HepG2 (cell line): Measurements from ENCODE around the gene DGUOK. TPM values are rescaled to one million over a fixed set of nuclear protein-coding genes. Genes with fewer than 3 reads are reported as not detected.
A peak's percentile ranks its signal among the peaks of the same experiment; 100 is the strongest.

ENCODE experiments used
- ATF7 ChIP-seq, 2 experiments: fragments of 450-650 bp in 1 of 2; sonication (generic) in 1 of 2; formaldehyde crosslinking in 1 of 2; IDR thresholded peaks; 2 replicates each; pipeline versions ENCODE4 v1.4.0 to v1.6.1; 2016 to 2020; ENCODE audit warnings: antibody characterized with exemption in 1 of 2, mild to moderate bottlenecking in 1 of 2, missing genetic modification reagents in 1 of 2
- EEA1 ChIP-seq: sonication (generic); formaldehyde crosslinking; IDR thresholded peaks from 2 replicates; pipeline ENCODE4 v1.5.1; 2020; ENCODE audit warnings: mild to moderate bottlenecking, missing genetic modification reagents, borderline replicate concordance
- FOXC1 ChIP-seq: sonication (generic); formaldehyde crosslinking; IDR thresholded peaks from 2 replicates; pipeline ENCODE4 v1.8.0; 2022; ENCODE audit warnings: mild to moderate bottlenecking, missing genetic modification reagents, borderline replicate concordance
- GMEB2 ChIP-seq: IDR thresholded peaks from 2 replicates; pipeline ENCODE4 v1.6.1; 2016; ENCODE audit warnings: missing biosample characterization, missing genetic modification reagents, low read depth
- HNRNPH1 ChIP-seq: fragments of 200-400 bp; formaldehyde crosslinking; optimal IDR thresholded peaks from 2 replicates; pipeline ENCODE3; 2017; ENCODE audit warnings: mild to moderate bottlenecking, low read depth, low read length
- HNRNPLL ChIP-seq: fragments of 200-400 bp; formaldehyde crosslinking; IDR thresholded peaks from 2 replicates; pipeline ENCODE4 v1.6.1; 2017; ENCODE audit warnings: mild to moderate bottlenecking, low read depth, low read length; ENCODE audit not compliant: poor library complexity, severe bottlenecking
- HOMEZ ChIP-seq: IDR thresholded peaks from 2 replicates; pipeline ENCODE4 v1.6.1; 2016; ENCODE audit warnings: low read depth
- HOXA9 ChIP-seq: sonication (generic); formaldehyde crosslinking; IDR thresholded peaks from 2 replicates; pipeline ENCODE4 v1.8.1; 2022; ENCODE audit warnings: missing genetic modification reagents, mild to moderate bottlenecking, moderate library complexity, borderline replicate concordance
- MTF1 ChIP-seq: sonication (generic); formaldehyde crosslinking; IDR thresholded peaks from 2 replicates; pipeline ENCODE4 v1.5.0; 2020; ENCODE audit warnings: missing genetic modification reagents
- NR2C2 ChIP-seq: sonication (generic); formaldehyde crosslinking; IDR thresholded peaks from 2 replicates; pipeline ENCODE4 v1.4.0; 2020; ENCODE audit warnings: missing genetic modification reagents, mild to moderate bottlenecking, moderate library complexity, borderline replicate concordance
- PAWR ChIP-seq: sonication (generic); formaldehyde crosslinking; IDR thresholded peaks from 2 replicates; pipeline ENCODE4 v1.4.0; 2020; ENCODE audit warnings: missing genetic modification reagents, mild to moderate bottlenecking, borderline replicate concordance
- POLR2AphosphoS2 ChIP-seq: IDR thresholded peaks from 2 replicates; pipeline ENCODE4 v1.6.1; 2011; ENCODE audit warnings: low read depth, low read length, improper control_type of control experiment
- SMARCC2 ChIP-seq: fragments of 450-650 bp; IDR thresholded peaks from 2 replicates; pipeline ENCODE4 v1.6.1; 2017; ENCODE audit warnings: antibody characterized with exemption, mild to moderate bottlenecking
- SMYD3 ChIP-seq: sonication (generic); formaldehyde crosslinking; IDR thresholded peaks from 2 replicates; pipeline ENCODE4 v1.8.1; 2023; ENCODE audit warnings: mild to moderate bottlenecking, missing genetic modification reagents
- ZC3H13 ChIP-seq: sonication (generic); formaldehyde crosslinking; IDR thresholded peaks from 2 replicates; pipeline ENCODE4 v1.8.1; 2023; ENCODE audit warnings: mild to moderate bottlenecking, missing genetic modification reagents, moderate library complexity
- ZNF232 ChIP-seq: sonication (generic); formaldehyde crosslinking; IDR thresholded peaks from 2 replicates; pipeline ENCODE4 v1.4.0; 2020; ENCODE audit warnings: missing genetic modification reagents, borderline replicate concordance
- ZNF441 ChIP-seq: sonication (generic); formaldehyde crosslinking; IDR thresholded peaks from 2 replicates; pipeline ENCODE4 v1.7.0; 2021; ENCODE audit warnings: missing genetic modification reagents, borderline replicate concordance
- ZNF547 ChIP-seq: sonication (generic); formaldehyde crosslinking; IDR thresholded peaks from 2 replicates; pipeline ENCODE4 v1.5.1; 2020; ENCODE audit warnings: mild to moderate bottlenecking, missing genetic modification reagents
- ZNF687 ChIP-seq: sonication (generic); formaldehyde crosslinking; IDR thresholded peaks from 2 replicates; pipeline ENCODE4 v1.5.1; 2020; ENCODE audit warnings: mild to moderate bottlenecking, missing genetic modification reagents, moderate library complexity
- ZNF878 ChIP-seq: sonication (generic); formaldehyde crosslinking; IDR thresholded peaks from 2 replicates; pipeline ENCODE4 v1.8.1; 2023; ENCODE audit warnings: mild to moderate bottlenecking, missing genetic modification reagents, moderate library complexity
- ZSCAN31 ChIP-seq: sonication (generic); formaldehyde crosslinking; IDR thresholded peaks from 2 replicates; pipeline ENCODE4 v1.5.0; 2020; ENCODE audit warnings: low read depth, mild to moderate bottlenecking, missing genetic modification reagents
- polyA plus RNA-seq, 8 experiments: library from polyadenylated mRNA; depleted of rRNA in 3 of 8; stranded (reverse) in 7 of 8; unstranded in 1 of 8; fragments of >200 nt; fragmentation: Illumina TruSeq in 4 of 8; extraction: Trizol in 4 of 8; gene quantifications; 2 replicates each; pipeline versions ENCODE4 v1.2.1 to v1.2.3, GENCODE V29; 2011 to 2016; ENCODE audit warnings: low read depth in 4 of 8, missing spikeins in 1 of 8, mixed read lengths in 1 of 8; ENCODE audit not compliant: insufficient read depth in 1 of 8
- total RNA-seq, 5 experiments: library from RNA; depleted of rRNA; stranded (reverse); fragments of >200 nt; fragmentation: Illumina TruSeq; extraction: Trizol; gene quantifications; 2 replicates each; pipeline ENCODE4 v1.2.3, GENCODE V29; 2016; ENCODE audit warnings: low read depth in 1 of 5

Gene DGUOK
- total and polyA plus RNA-seq, 2 of the 13 experiments (the other 11 are each of a cell fraction or from before 2014, with no cell fraction given): 105 to 137 TPM

- TF ChIP-seq FOXC1 (CRISPR knock-in tag): peak; percentile 99
- TF ChIP-seq HOXA9 (CRISPR knock-in tag): peak; percentile 54; the same call in 1 of the 2 replicates
- TF ChIP-seq ZC3H13 (CRISPR knock-in tag): 0 out of 2 replicates have a peak, but pooled peaks have one; percentile 38
- TF ChIP-seq ATF7 (IDR thresholded peaks at IDR 0.05): no peak
- TF ChIP-seq ATF7 (CRISPR knock-in tag; IDR thresholded peaks at IDR 0.05): peak; percentile 84; the same call in 1 of the 2 replicates
- peak; percentile 74; the same call in 1 of the 2 replicates for TF ChIP-seq GMEB2 (CRISPR knock-in tag)
- TF ChIP-seq POLR2AphosphoS2: peak; percentile 92
- TF ChIP-seq SMARCC2: no peak
- no peak for TF ChIP-seq MTF1 (CRISPR knock-in tag)
- TF ChIP-seq ZSCAN31 (CRISPR knock-in tag): peak; percentile 96
- peak; percentile 74; the same call in 1 of the 2 replicates for TF ChIP-seq ZNF232 (CRISPR knock-in tag)
- peak; percentile 99 for TF ChIP-seq ZNF547 (CRISPR knock-in tag)
- TF ChIP-seq ZNF878 (CRISPR knock-in tag): 0 out of 2 replicates have a peak, but pooled peaks have one; percentile 59
- TF ChIP-seq HNRNPLL: peak; percentile 84
- TF ChIP-seq NR2C2 (CRISPR knock-in tag): peak; percentile 96
- TF ChIP-seq ZNF441 (CRISPR knock-in tag): peak; percentile 88
- TF ChIP-seq EEA1 (CRISPR knock-in tag): 0 out of 2 replicates have a peak, but pooled peaks have one; percentile 34
- peak; percentile 90 for TF ChIP-seq HOMEZ (CRISPR knock-in tag)
- peak; percentile 76; the same call in 1 of the 2 replicates for TF ChIP-seq SMYD3 (CRISPR knock-in tag)
- no peak for TF ChIP-seq HNRNPH1
- TF ChIP-seq ZNF687: peak; percentile 100
- TF ChIP-seq PAWR: no peak; the same call in 1 of the 2 replicates
Observed at GRCh38 chr2:73926493-73927327, at the start of gene DGUOK (continued).
